ENCODE measurements around the gene SEC31A. TPM values are rescaled to one million over a fixed set of nuclear protein-coding genes. Genes with fewer than 3 reads are reported as not detected.

Gene SEC31A
- total and polyA plus RNA-seq, 2 experiments from 2014 or later = 91.0 to 98.8 TPM

DNA sequence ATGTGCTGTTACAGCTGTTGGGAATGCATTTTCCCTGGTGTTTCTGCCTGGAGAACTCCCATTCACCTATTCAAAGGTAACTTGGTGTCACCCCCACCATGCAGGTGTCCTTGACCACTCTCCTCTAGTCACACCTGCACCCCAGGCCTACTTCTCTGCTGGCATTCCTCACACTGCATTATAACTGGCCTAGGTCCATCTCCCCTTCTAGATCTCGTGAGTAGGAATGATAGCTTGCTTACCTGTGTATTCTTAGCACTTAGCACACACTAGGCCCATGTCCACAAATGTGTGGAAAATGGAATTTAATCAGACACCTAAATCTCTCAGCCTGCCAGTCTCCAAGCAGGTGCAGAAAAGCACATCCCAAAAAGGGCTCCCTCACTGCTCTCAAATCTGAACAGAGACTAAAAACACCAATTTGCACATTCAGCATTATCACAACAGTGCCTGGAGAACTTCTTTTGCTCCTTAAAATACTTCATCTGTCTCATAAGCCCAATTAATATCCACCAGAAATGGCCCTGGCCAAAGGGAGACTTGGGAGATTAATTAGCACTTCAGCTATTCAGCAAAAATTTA lies 110.7 kb downstream of the SEC31A start (continued):
- TF ChIP-seq, protein P1, sequence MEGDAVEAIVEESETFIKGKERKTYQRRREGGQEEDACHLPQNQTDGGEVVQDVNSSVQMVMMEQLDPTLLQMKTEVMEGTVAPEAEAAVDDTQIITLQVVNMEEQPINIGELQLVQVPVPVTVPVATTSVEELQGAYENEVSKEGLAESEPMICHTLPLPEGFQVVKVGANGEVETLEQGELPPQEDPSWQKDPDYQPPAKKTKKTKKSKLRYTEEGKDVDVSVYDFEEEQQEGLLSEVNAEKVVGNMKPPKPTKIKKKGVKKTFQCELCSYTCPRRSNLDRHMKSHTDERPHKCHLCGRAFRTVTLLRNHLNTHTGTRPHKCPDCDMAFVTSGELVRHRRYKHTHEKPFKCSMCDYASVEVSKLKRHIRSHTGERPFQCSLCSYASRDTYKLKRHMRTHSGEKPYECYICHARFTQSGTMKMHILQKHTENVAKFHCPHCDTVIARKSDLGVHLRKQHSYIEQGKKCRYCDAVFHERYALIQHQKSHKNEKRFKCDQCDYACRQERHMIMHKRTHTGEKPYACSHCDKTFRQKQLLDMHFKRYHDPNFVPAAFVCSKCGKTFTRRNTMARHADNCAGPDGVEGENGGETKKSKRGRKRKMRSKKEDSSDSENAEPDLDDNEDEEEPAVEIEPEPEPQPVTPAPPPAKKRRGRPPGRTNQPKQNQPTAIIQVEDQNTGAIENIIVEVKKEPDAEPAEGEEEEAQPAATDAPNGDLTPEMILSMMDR (conservative IDR thresholded peaks at IDR 0.05; ENCODE audit: low read depth in 2 of 2) = no peak

DNA sequence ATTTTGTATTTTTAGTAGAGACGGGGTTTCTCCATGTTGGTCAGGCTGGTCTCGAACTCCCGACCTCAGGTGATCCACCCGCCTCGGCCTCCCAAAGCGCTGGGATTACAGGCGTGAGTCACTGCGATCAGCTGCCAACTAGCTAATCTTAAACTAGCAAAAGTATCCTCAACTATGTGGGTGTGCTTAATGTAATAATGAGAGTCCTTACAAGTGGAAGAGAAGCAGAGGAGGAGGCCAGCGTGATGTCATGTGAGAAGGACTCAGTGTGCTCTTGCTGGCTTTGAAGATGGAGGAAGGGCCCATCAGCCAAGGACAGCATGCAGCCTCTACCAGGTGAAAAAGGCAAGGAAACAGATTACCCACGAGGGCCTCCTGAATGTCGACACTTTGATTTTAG lies 111.9 kb downstream of the SEC31A start:
- Histone ChIP-seq H4K20me1 (replicated peaks; ENCODE audit: insufficient read depth) (peaks cover 2% of the 10 kb centered on the region), H3K4me2 (no peak overlapping the region), H3K36me3 (ENCODE audit: insufficient read depth) (no peaks in the 10 kb centered on the region), H3K4me1 (ENCODE audit: insufficient read depth) (peaks cover 18% of the 10 kb centered on the region), H3K79me2 (replicated peaks; ENCODE audit: insufficient read depth) (no peaks in the 10 kb centered on the region), H3K4me3 (no peak overlapping the region), H3K9me2 (ENCODE audit: insufficient read depth) (no peaks in the 10 kb centered on the region), H3F3A (replicated peaks; ENCODE audit: low read depth) (no peaks in the 10 kb centered on the region), H2AFZ (no peak overlapping the region), H3K27ac (ENCODE audit: low read depth) (no peak overlapping the region), H3K27me3 (ENCODE audit: insufficient read depth) (peaks cover 53% of the 10 kb centered on the region)
- no peaks in the 10 kb centered on the region; the same call in 2 of the 3 replicates for H3K36me3 Mint-ChIP-seq (ENCODE audit: low read depth)
- H3K4me1 Mint-ChIP-seq = peaks cover 20% of the 10 kb centered on the region
- H3K9me3 Mint-ChIP-seq = no peaks in the 10 kb centered on the region; the same call in 2 of the 3 replicates
- peaks cover 47% of the 10 kb centered on the region for H3K27me3 Mint-ChIP-seq (ENCODE audit: insufficient read depth, low read depth, poor library complexity)
- H3K4me3 Mint-ChIP-seq = no peak overlapping the region
- ATAC-seq = no peak
- no peak for DNase-seq (ENCODE audit: low spot score)
- no peak overlapping the region for H3K27ac Mint-ChIP-seq
- TF ChIP-seq CREB1 (CRISPR knock-in tag; IDR thresholded peaks at IDR 0.05; ENCODE audit: low read depth) (no peak), ZNF331 (CRISPR knock-in tag; IDR thresholded peaks at IDR 0.05; ENCODE audit: low read depth) (no peak), POLR2AphosphoS5 (IDR thresholded peaks at IDR 0.05; ENCODE audit: low read depth) (no peak), ZNF114 (CRISPR knock-in tag; IDR thresholded peaks at IDR 0.05) (no peak), EZH2phosphoT487 (IDR thresholded peaks at IDR 0.05; ENCODE audit: unreplicated experiment) (no peak), ETS1 (IDR thresholded peaks at IDR 0.05) (no peak), JUNB (IDR thresholded peaks at IDR 0.05; ENCODE audit: unreplicated experiment) (no peak), EZH2 (IDR thresholded peaks at IDR 0.05; ENCODE audit: low read depth, unreplicated experiment) (no peak), STAT1 (IDR thresholded peaks at IDR 0.05; ENCODE audit: unreplicated experiment) (no peak), NANOG (IDR thresholded peaks at IDR 0.05; ENCODE audit: borderline replicate concordance) (no peak)
- TF ChIP-seq, protein P2, sequence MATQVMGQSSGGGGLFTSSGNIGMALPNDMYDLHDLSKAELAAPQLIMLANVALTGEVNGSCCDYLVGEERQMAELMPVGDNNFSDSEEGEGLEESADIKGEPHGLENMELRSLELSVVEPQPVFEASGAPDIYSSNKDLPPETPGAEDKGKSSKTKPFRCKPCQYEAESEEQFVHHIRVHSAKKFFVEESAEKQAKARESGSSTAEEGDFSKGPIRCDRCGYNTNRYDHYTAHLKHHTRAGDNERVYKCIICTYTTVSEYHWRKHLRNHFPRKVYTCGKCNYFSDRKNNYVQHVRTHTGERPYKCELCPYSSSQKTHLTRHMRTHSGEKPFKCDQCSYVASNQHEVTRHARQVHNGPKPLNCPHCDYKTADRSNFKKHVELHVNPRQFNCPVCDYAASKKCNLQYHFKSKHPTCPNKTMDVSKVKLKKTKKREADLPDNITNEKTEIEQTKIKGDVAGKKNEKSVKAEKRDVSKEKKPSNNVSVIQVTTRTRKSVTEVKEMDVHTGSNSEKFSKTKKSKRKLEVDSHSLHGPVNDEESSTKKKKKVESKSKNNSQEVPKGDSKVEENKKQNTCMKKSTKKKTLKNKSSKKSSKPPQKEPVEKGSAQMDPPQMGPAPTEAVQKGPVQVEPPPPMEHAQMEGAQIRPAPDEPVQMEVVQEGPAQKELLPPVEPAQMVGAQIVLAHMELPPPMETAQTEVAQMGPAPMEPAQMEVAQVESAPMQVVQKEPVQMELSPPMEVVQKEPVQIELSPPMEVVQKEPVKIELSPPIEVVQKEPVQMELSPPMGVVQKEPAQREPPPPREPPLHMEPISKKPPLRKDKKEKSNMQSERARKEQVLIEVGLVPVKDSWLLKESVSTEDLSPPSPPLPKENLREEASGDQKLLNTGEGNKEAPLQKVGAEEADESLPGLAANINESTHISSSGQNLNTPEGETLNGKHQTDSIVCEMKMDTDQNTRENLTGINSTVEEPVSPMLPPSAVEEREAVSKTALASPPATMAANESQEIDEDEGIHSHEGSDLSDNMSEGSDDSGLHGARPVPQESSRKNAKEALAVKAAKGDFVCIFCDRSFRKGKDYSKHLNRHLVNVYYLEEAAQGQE (IDR thresholded peaks at IDR 0.05; ENCODE audit: unreplicated experiment) = no peak
- TF ChIP-seq, protein P1 (conservative IDR thresholded peaks at IDR 0.05; ENCODE audit: low read depth in 2 of 2) = no peak

Measured in GM23338 (cell line).